Measurements from ENCODE around the gene SCN8A.
A peak's percentile ranks its signal among the peaks of the same experiment; 100 is the strongest.

The SCN8A gene

GRCh38 chr12:51591016-51591901 lies at the start of gene SCN8A:
TSS of gene SCN8A (plus strand) at chr12:51591233. CDS start at chr12:51662818, 71,585 bp downstream.
- H3K4me2 ChIP-seq = peak within 1 kb of the TSS; percentile 45
- H3K27ac ChIP-seq = no peak within 1 kb of the TSS

GRCh38 chr12:51546097-51546496 lies 44.9 kb upstream of the SCN8A start:
- H3K9ac ChIP-seq = no peak overlapping the region
- no peaks in the 10 kb centered on the region for H4K20me1 ChIP-seq (ENCODE audit: insufficient read depth)

More at GRCh38 chr12:51591016-51591901, at the start of gene SCN8A:
- Histone ChIP-seq H3K36me3 (ENCODE audit: insufficient read depth) (no peaks in the 10 kb centered on the region), H4K20me1 (ENCODE audit: insufficient read depth) (no peaks in the 10 kb centered on the region), H2AFZ (ENCODE audit: low read depth) (peak within 1 kb of the TSS; percentile 65), H3K79me2 (ENCODE audit: insufficient read depth, low read depth) (no peaks in the 10 kb centered on the region), H3K9ac (peak within 1 kb of the TSS; percentile 39; the same call in 1 of the 2 replicates), H3K27me3 (ENCODE audit: insufficient read depth, low read depth) (no peaks in the 10 kb centered on the region; the same call in 1 of the 2 replicates), H3K4me3 (IDR thresholded peaks at IDR 0.05; ENCODE audit: insufficient read depth, low read depth, low read length) (no peak within 1 kb of the TSS), H3K4me1 (ENCODE audit: low read depth, poor library complexity, severe bottlenecking) (no peaks in the 10 kb centered on the region)
- TF ChIP-seq CTCF (conservative IDR thresholded peaks at IDR 0.05; ENCODE audit: low read depth, low read length) = no peak

GRCh38 chr12:51547606-51548005 lies 43.4 kb upstream of the SCN8A start:
- H3K4me2 ChIP-seq = no peak overlapping the region
- H3K4me1 ChIP-seq (ENCODE audit: low read depth, poor library complexity, severe bottlenecking) = no peaks in the 10 kb centered on the region
- H3K36me3 ChIP-seq (ENCODE audit: insufficient read depth) = no peaks in the 10 kb centered on the region
- H3K27me3 ChIP-seq (ENCODE audit: insufficient read depth, low read depth) = no peaks in the 10 kb centered on the region
- no peak overlapping the region for H3K27ac ChIP-seq
- no peak overlapping the region for H3K4me3 ChIP-seq (IDR thresholded peaks at IDR 0.05; ENCODE audit: insufficient read depth, low read depth, low read length)
- H4K20me1 ChIP-seq (ENCODE audit: insufficient read depth) = no peaks in the 10 kb centered on the region
- H3K79me2 ChIP-seq (ENCODE audit: insufficient read depth, low read depth) = no peaks in the 10 kb centered on the region
- no peak overlapping the region for H2AFZ ChIP-seq (ENCODE audit: low read depth)
- no peak for TF ChIP-seq CTCF (conservative IDR thresholded peaks at IDR 0.05; ENCODE audit: low read depth, low read length)
- no peak overlapping the region for H3K9ac ChIP-seq

More at GRCh38 chr12:51546097-51546496, 44.9 kb upstream of the SCN8A start:
- no peaks in the 10 kb centered on the region for H3K4me1 ChIP-seq (ENCODE audit: low read depth, poor library complexity, severe bottlenecking)
- H3K27me3 ChIP-seq (ENCODE audit: insufficient read depth, low read depth) = no peaks in the 10 kb centered on the region
- no peaks in the 10 kb centered on the region for H3K79me2 ChIP-seq (ENCODE audit: insufficient read depth, low read depth)
- H3K4me3 ChIP-seq (IDR thresholded peaks at IDR 0.05; ENCODE audit: insufficient read depth, low read depth, low read length) = no peak overlapping the region
- H3K4me2 ChIP-seq = no peak overlapping the region
- H3K27ac ChIP-seq = no peak overlapping the region
- no peak overlapping the region for H2AFZ ChIP-seq (ENCODE audit: low read depth)
- TF ChIP-seq CTCF (conservative IDR thresholded peaks at IDR 0.05; ENCODE audit: low read depth, low read length) = no peak
- H3K36me3 ChIP-seq (ENCODE audit: insufficient read depth) = no peaks in the 10 kb centered on the region

- Histone ChIP-seq H3K4me3 (IDR thresholded peaks at IDR 0.05; ENCODE audit: insufficient read depth, low read depth, low read length) (no peak overlapping the region), H3K27me3 (ENCODE audit: insufficient read depth, low read depth) (no peaks in the 10 kb centered on the region), H3K27ac (no peak overlapping the region), H2AFZ (ENCODE audit: low read depth) (no peak overlapping the region), H3K4me2 (no peak overlapping the region), H4K20me1 (ENCODE audit: insufficient read depth) (no peaks in the 10 kb centered on the region), H3K36me3 (ENCODE audit: insufficient read depth) (no peaks in the 10 kb centered on the region), H3K9ac (no peak overlapping the region), H3K79me2 (ENCODE audit: insufficient read depth, low read depth) (no peaks in the 10 kb centered on the region), H3K4me1 (ENCODE audit: low read depth, poor library complexity, severe bottlenecking) (no peaks in the 10 kb centered on the region)
- TF ChIP-seq CTCF (conservative IDR thresholded peaks at IDR 0.05; ENCODE audit: low read depth, low read length) = no peak
Observed at GRCh38 chr12:51548241-51548640, 42.8 kb upstream of the SCN8A start.
